ENCODE measurements around the gene ARG1. TPM values are rescaled to one million over a fixed set of nuclear protein-coding genes. Genes with fewer than 3 reads are reported as not detected.

Gene ARG1
- polyA plus RNA-seq, 1 donor from 2014 or later: not detected

GRCh38 chr6:131574686-131575085 is 1.7 kb downstream of the ARG1 start:
- no peaks in the 10 kb centered on the region for H3K36me3 ChIP-seq (ENCODE audit: insufficient read depth, low read length)
- no peak overlapping the region for H3K9ac ChIP-seq (ENCODE audit: low read length)
- H2AFZ ChIP-seq (ENCODE audit: low read depth, low read length): no peak overlapping the region
- H3K9me2 ChIP-seq (ENCODE audit: insufficient read depth, low read length): no peaks in the 10 kb centered on the region
- H3K27me3 ChIP-seq (ENCODE audit: insufficient read depth, low read depth, low read length): no peaks in the 10 kb centered on the region
- no peak overlapping the region for H3K27ac ChIP-seq (ENCODE audit: low read length)
- no peaks in the 10 kb centered on the region for H3K79me2 ChIP-seq (replicated peaks; ENCODE audit: insufficient read depth, low read length)
- TF ChIP-seq REST (IDR thresholded peaks at IDR 0.05; ENCODE audit: borderline replicate concordance) (no peak), POLR2AphosphoS5 (IDR thresholded peaks at IDR 0.05) (no peak), EP300 (conservative IDR thresholded peaks at IDR 0.05; ENCODE audit: poor library complexity, severe bottlenecking) (no peak), CTCF (IDR thresholded peaks at IDR 0.05; ENCODE audit: poor library complexity, severe bottlenecking) (no peak), EZH2 (IDR thresholded peaks at IDR 0.05; ENCODE audit: borderline replicate concordance, insufficient read depth, low read length, poor library complexity, severe bottlenecking) (no peak), TAF1 (IDR thresholded peaks at IDR 0.05; ENCODE audit: low read depth) (no peak), SMC3 (conservative IDR thresholded peaks at IDR 0.05; ENCODE audit: poor library complexity) (no peak), RAD21 (conservative IDR thresholded peaks at IDR 0.05) (no peak), MXI1 (conservative IDR thresholded peaks at IDR 0.05; ENCODE audit: poor library complexity, severe bottlenecking) (no peak)
- H3K9me3 ChIP-seq (ENCODE audit: low read length): no peaks in the 10 kb centered on the region
- no peak overlapping the region for H3K4me3 ChIP-seq (ENCODE audit: low read length)
- H3K4me2 ChIP-seq (ENCODE audit: low read length): no peak overlapping the region
- no peaks in the 10 kb centered on the region for H4K20me1 ChIP-seq (ENCODE audit: insufficient read depth)
- no peaks in the 10 kb centered on the region for H3F3A ChIP-seq (ENCODE audit: insufficient read depth, low read length, poor library complexity, severe bottlenecking)

GRCh38 chr6:131575834-131576478 is 2.9 kb downstream of the ARG1 start:
- H3K9ac ChIP-seq (ENCODE audit: low read length): no peak overlapping the region
- no peak overlapping the region for H3K4me3 ChIP-seq (ENCODE audit: low read length)
- H3F3A ChIP-seq (ENCODE audit: insufficient read depth, low read length, poor library complexity, severe bottlenecking): no peaks in the 10 kb centered on the region
- no peak for TF ChIP-seq CTCF (IDR thresholded peaks at IDR 0.05; ENCODE audit: poor library complexity, severe bottlenecking)
- TF ChIP-seq EP300 (conservative IDR thresholded peaks at IDR 0.05; ENCODE audit: poor library complexity, severe bottlenecking): no peak
- TF ChIP-seq REST (IDR thresholded peaks at IDR 0.05; ENCODE audit: borderline replicate concordance): no peak
- TF ChIP-seq RAD21 (conservative IDR thresholded peaks at IDR 0.05): no peak
- TF ChIP-seq MXI1 (conservative IDR thresholded peaks at IDR 0.05; ENCODE audit: poor library complexity, severe bottlenecking): no peak
- no peak for TF ChIP-seq POLR2AphosphoS5 (IDR thresholded peaks at IDR 0.05)
- TF ChIP-seq SMC3 (conservative IDR thresholded peaks at IDR 0.05; ENCODE audit: poor library complexity): no peak
- no peak for TF ChIP-seq TAF1 (IDR thresholded peaks at IDR 0.05; ENCODE audit: low read depth)
- TF ChIP-seq EZH2 (IDR thresholded peaks at IDR 0.05; ENCODE audit: borderline replicate concordance, insufficient read depth, low read length, poor library complexity, severe bottlenecking): no peak
- H3K9me2 ChIP-seq (ENCODE audit: insufficient read depth, low read length): no peaks in the 10 kb centered on the region
- no peaks in the 10 kb centered on the region for H3K36me3 ChIP-seq (ENCODE audit: insufficient read depth, low read length)
- no peak overlapping the region for H3K4me2 ChIP-seq (ENCODE audit: low read length)
- H3K9me3 ChIP-seq (ENCODE audit: low read length): no peaks in the 10 kb centered on the region
- no peak overlapping the region for H3K27ac ChIP-seq (ENCODE audit: low read length)
- H3K79me2 ChIP-seq (replicated peaks; ENCODE audit: insufficient read depth, low read length): no peaks in the 10 kb centered on the region
- no peaks in the 10 kb centered on the region for H3K27me3 ChIP-seq (ENCODE audit: insufficient read depth, low read depth, low read length)
- no peak overlapping the region for H2AFZ ChIP-seq (ENCODE audit: low read depth, low read length)
- no peaks in the 10 kb centered on the region for H4K20me1 ChIP-seq (ENCODE audit: insufficient read depth)
